OCI-LY1 (cell line): ENCODE measurements around the gene TOMM40.

Experiments used
- EZH2 ChIP-seq: fragments of 200-600 bp; sonication (generic), shearing (Covaris generic); IDR thresholded peaks from 2 replicates; pipeline ENCODE4 v1.8.0; 2017; ENCODE audit warnings: borderline replicate concordance, mixed run types, mild to moderate bottlenecking, antibody characterized with exemption, low read length, moderate library complexity, mixed read lengths
- TF ChIP-seq, protein P1 (sequence below): fragments of 200-600 bp; sonication (generic), shearing (Covaris generic); IDR thresholded peaks from 2 replicates; pipeline ENCODE4 v1.5.1; 2017; ENCODE audit warnings: mild to moderate bottlenecking, antibody characterized with exemption, low read length, moderate library complexity, mixed read lengths

DNA sequence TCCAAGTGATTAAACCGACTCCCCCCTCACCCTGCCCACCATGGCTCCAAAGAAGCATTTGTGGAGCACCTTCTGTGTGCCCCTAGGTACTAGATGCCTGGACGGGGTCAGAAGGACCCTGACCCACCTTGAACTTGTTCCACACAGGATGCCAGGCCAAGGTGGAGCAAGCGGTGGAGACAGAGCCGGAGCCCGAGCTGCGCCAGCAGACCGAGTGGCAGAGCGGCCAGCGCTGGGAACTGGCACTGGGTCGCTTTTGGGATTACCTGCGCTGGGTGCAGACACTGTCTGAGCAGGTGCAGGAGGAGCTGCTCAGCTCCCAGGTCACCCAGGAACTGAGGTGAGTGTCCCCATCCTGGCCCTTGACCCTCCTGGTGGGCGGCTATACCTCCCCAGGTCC, 16.6 kb downstream of the TOMM40 start:
- no peak for TF ChIP-seq EZH2
- TF ChIP-seq, protein P1, sequence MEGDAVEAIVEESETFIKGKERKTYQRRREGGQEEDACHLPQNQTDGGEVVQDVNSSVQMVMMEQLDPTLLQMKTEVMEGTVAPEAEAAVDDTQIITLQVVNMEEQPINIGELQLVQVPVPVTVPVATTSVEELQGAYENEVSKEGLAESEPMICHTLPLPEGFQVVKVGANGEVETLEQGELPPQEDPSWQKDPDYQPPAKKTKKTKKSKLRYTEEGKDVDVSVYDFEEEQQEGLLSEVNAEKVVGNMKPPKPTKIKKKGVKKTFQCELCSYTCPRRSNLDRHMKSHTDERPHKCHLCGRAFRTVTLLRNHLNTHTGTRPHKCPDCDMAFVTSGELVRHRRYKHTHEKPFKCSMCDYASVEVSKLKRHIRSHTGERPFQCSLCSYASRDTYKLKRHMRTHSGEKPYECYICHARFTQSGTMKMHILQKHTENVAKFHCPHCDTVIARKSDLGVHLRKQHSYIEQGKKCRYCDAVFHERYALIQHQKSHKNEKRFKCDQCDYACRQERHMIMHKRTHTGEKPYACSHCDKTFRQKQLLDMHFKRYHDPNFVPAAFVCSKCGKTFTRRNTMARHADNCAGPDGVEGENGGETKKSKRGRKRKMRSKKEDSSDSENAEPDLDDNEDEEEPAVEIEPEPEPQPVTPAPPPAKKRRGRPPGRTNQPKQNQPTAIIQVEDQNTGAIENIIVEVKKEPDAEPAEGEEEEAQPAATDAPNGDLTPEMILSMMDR = no peak
